Kidney tubule cell (primary cell): ENCODE measurements around the gene LRP1.

Experiments used
- DNase-seq: peaks from one replicate; pipeline ENCODE4 v3.0.0-alpha.2; 2018; ENCODE audit warnings: low spot score

The LRP1 gene

GRCh38 chr12:57134949-57135348, 6.7 kb downstream of the LRP1 start:
- no peak for DNase-seq

DNA sequence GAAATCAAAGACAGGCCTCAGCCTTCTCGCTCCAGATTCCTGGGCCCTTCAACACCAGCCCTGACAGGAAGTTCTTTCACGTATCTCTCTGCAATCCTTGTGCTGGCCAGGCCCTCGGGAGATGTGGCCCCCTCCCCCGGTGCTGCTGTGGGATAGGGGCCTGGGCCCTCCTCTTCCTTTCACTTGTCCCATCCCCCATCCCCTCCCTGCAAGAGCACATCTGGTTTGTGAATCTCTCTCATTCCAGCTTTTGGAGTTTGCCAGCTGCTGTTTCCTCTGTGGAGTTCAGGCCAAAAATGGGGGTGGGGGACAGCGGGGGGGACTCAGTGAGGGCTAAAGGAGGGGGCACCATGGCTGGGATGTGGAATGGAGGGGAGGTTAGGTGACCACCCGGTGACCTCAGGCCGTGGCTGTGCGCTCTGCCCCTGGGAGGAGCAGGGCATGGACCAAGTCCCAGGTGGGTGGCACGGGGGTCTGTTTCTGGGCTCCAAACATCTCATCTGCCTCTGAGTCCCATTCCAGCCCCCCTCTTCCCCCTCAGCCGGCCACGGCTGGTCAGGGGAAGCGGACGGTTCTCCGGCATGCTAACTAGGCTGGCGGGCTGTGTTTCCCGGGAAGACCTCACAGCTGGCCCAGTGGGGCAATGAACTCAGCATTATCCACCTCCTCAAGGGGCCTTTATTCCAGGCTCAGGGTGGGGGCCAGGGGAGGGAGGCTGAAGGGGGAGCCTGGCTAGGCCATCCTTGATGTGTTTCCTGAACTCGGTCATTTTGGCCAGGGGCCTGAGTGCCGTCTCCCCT, 7.4 kb downstream of the LRP1 start:
- DNase-seq: no peak

GRCh38 chr12:57138526-57139272, 10.4 kb downstream of the LRP1 start:
- DNase-seq: no peak

- DNase-seq: no peak
These were observed 11.7 kb downstream of the LRP1 start for GRCh38 chr12:57139796-57140649.

- no peak for DNase-seq
These were observed 13.0 kb downstream of the LRP1 start for GRCh38 chr12:57141249-57141648.

DNA sequence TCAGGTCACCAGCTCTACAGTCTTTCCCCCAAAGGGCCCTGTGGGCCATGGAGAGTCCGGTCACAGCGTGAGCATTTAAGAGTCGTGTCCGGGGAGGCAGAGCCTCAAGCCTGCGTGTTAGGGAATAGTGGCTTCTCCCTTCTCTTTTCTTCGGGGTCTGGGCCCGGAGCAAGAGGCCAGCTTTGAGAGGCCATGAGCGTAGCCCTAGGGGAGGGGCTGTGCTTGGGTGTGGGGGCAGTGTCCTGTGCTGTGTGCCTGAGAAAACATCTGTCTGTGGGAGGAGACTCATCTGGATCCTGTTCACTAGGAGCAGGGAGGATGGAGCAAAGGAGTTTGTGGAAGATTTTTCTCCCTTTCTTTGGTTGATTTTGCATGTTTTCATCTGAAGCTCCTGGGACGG, 13.8 kb downstream of the LRP1 start:
- DNase-seq: no peak

GRCh38 chr12:57142727-57143126, 14.4 kb downstream of the LRP1 start:
- DNase-seq: no peak

- no peak for DNase-seq
These were observed 15.2 kb downstream of the LRP1 start for GRCh38 chr12:57143454-57143853.

GRCh38 chr12:57145460-57146059, 17.3 kb downstream of the LRP1 start:
- peak; percentile 23 for DNase-seq

- DNase-seq: no peak
These were observed 17.8 kb downstream of the LRP1 start for GRCh38 chr12:57146092-57146491.

- peak; percentile 26 for DNase-seq
These were observed 19.0 kb downstream of the LRP1 start, which contains the start of gene LRP1-AS for GRCh38 chr12:57146961-57147944. LRP1-AS (minus strand) TSS chr12:57147619.

DNA sequence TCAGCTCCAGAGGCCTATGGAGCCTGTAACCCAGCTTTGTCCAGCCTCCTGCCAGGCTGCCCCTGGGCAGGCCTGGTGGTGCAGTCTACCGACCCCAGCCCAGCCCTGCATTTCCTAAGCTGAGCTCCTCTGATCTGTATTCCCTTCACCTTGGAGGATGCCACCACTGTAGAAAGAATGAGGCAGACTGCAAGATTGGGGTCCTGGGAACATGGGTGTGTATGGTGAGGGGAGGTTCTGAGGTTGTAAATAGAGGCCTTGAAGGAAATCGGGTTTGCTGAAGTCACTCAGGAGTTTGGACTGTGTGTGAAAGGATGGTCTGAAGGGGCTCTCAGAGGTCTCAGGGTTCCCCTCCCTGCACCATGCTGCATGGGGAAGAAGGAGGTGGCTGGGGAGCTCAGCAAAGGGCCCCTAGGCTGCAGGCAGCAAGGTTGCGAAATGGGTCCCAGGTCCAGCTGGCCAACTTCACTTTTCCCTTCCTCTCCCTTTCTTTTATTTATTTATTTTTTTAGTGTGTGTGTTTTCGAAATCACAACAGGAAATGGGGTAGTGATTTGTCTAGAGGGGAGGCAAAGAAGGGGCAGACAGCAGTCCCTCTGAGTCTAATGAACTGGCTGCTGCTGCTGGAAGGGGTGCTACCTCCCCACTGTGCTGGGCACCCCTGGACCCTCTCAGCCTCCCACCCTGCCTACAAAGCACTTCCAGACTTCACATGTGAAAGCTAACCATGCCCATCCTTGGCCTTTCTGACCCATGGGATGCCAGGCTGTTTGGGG, 20.4 kb downstream of the LRP1 start:
- no peak for DNase-seq

GRCh38 chr12:57149245-57149900, 21.1 kb downstream of the LRP1 start:
- no peak for DNase-seq

DNA sequence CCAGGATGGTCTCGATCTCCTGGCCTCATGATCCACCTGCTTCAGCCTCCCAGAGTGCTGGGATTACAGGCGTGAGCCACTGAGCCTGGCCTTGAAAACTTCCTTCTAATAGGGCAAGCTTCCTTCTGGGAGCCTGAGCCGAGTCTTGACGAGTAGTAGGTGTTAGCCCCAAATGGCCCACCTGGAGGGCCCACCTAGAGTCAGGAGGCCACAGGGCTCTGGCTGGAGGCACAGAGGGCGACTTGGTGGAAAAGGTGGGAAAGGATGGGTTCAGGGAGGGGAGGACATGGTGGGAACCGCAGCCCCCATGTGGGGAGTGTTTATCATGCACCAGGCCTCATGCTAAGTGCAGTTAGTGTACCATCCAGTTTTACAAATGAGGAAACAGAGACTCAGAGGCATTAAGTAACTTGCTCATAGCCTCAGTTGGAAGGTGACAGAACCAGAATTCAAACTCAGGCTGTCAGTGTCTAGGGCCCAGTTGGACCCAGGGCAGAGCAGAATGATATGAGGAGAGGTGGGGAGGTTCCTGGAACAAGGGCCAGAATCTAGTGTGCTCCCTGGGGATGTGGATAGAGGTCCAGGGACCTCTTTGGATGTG, 22.2 kb downstream of the LRP1 start:
- DNase-seq: no peak

DNA sequence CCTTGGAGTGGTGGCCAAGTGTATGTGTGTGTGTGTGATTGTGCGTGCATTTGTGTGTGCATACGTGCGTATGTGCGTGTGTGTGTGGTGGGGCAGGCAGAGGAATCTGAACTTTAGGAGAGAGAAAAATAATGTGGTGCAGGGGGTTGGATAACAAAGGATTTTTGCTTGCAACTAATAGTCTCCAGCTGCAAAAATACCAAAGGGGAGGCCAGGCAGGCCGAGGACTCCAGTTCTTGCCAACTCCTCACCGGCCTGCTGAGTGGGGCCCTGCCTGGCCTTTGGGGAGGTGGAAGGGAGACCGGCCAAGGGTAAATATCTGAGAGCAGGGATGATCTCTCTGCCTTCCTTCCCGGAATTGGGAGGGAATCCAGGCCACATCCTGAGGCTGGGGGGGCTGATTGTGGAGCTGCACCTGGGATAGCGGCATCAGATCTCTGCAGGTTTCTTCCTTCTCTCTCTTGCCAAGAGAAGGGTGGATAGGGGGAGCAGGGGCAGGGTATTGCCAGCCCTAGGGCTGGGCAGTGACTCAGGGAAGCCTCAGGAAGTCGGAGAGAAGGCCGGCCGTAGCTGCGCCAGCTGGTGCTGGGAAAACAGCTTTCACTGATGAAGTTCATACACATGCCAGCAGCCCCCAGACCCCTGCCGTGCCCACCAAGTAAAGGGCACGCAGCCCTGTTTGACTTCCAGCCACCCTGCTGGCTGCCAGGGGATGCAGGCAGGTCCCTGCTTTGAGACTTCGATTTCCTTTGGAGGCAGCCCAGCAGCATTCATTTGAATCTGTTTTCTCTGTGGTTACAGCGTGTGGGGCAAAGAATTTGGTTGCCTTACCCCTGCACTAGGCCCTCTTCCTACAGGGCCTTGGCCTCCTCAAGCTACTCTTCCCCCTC, 23.7 kb downstream of the LRP1 start:
- no peak for DNase-seq

- no peak for DNase-seq
These were observed 24.4 kb downstream of the LRP1 start for GRCh38 chr12:57152639-57153038.

- DNase-seq: no peak
These were observed 25.2 kb downstream of the LRP1 start for GRCh38 chr12:57153415-57153997.

DNA sequence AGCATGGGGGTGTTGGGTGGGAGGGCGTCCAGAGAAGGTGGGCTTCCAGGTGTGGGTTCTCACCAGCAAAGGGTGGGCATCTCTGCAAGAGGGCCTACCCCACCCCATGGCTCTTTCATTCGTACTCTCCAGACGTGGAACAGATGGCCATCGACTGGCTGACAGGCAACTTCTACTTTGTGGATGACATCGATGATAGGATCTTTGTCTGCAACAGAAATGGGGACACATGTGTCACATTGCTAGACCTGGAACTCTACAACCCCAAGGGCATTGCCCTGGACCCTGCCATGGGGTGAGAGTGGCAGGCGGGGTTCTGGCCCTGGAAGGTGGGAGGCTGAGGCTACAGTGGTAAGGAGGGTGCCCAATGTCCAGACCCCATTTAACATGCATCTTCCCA, 25.8 kb downstream of the LRP1 start:
- no peak for DNase-seq
